ENCODE measurements around the gene CALN1.

CALN1 gene

DNA sequence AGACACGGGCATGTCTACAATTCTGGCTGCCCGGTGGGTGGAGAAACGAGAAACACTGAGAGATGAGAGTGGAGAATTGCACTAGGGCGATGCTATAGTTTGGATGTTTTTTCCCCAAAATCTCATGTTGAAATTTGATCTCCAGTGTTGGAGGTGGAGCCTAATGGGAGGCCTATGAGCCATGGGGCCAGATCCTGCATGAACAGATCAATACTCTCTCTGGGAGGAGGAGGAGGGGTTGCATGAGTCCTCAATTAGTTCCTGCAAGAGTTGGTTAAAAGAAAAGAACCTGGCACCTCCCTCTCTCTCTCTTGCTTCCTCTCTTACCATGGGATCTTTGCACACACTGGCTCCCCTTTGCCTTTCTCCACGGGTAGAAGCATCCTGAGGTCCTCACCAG, 299.1 kb downstream of the CALN1 start:
- no peak for TF ChIP-seq CTCF (IDR thresholded peaks at IDR 0.05; ENCODE audit: low read depth, low read length)
- DNase-seq (ENCODE audit: extremely low read depth, low read depth) = no peak

DNA sequence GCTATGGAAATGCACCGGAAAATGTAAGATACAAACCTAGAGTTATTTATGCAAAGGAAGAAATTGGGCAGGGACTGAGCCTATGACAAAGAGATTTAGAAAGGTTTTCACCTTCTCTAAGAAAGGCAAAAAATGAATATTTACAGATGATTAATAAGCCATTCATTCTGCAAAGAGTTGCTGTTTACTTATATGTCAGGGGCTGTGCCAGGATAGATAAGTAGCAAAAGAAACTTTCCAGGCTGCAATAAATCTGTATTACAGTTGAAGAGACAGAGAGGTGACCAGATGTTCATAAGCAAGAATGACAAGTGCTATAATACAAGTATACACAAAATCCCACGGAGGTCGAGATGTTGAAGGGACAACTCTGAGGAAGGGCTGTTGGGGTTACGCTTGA, 299.6 kb downstream of the CALN1 start:
- no peak for TF ChIP-seq CTCF (IDR thresholded peaks at IDR 0.05; ENCODE audit: low read depth, low read length)
- DNase-seq (ENCODE audit: extremely low read depth, low read depth) = no peak

DNA sequence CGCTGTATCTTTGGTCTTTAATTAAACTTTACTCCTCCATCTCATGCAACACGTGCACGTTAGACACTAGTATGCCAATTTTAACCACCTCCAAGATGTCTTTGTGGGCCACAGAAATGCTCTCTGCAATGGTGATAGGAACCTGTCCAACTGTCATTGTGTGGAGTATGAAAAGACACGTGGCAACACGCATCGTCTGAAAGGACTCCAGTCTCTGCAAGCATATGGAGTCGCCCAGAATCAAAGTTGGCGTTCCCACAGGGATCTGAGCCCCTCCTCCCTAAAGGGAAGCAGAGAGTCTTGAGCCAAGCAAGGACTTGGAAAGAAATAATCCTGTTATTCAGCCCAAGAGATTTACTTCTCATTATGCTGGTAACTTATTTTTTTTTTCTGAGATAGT, 301.1 kb downstream of the CALN1 start:
- TF ChIP-seq CTCF (IDR thresholded peaks at IDR 0.05; ENCODE audit: low read depth, low read length) = no peak
- no peak for DNase-seq (ENCODE audit: extremely low read depth, low read depth)

DNA sequence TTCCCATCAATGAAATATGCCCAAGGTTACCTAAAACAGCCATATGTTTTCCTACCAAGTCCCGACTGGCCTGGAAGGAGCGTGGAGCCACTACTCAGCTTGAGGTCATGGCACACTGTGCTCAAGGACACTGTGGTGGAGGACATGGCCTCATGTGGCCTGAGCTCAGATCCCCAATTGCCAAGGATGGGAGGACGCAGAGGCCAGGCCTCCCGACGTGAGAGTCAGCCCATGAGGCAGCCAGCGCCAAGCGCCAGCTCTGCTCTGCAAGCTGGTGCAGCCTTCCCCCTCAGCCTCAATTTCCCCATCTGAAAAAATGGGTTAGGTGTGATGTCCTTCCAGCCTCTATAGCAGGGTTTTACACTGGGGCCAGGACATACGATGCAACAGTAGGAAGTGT, 302.6 kb downstream of the CALN1 start:
- TF ChIP-seq CTCF (IDR thresholded peaks at IDR 0.05; ENCODE audit: low read depth, low read length) = no peak

DNA sequence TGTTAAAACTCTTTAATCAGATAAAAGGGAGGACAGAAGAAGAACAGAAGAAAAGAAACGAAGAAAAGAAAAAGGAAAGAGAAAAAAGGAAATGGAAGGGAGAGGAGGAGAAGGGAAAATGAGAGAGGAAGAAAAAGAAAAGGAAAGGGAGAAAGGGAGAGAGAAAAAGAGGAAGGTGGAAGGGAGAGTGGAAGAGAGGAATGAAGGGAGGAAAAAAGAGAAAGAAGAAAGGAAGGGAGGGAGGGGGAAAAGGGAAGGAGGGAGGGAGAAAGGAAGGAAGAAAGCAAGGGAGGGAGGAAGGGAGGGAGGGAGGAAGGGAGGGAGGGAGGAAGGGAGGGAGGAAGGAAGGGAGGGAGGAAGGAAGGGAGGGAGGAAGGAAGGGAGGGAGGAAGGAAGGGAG, 305.7 kb downstream of the CALN1 start:
- DNase-seq (ENCODE audit: extremely low read depth, low read depth) = no peak
- no peak for TF ChIP-seq CTCF (IDR thresholded peaks at IDR 0.05; ENCODE audit: low read depth, low read length)

More for the DNA sequence above, 302.6 kb downstream of the CALN1 start:
- DNase-seq (ENCODE audit: extremely low read depth, low read depth) = no peak

DNA sequence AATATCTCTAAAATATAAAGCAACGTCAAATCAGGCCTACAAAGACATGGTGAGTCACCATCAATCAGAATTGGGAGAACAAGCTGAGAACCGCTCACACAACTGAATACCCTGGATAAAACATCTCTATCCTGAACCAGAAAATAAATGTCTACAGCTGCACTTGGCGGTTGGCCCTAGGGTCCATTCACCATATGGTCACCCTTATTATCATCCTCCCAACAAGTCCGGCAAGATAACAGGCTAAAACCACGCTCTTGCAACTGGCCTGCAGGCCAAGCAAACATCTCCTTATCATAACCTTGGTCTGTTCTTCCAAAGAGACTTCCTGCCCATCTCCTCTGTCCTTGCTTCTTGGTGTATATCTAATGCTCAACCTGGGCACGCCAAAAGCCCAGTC, 310.7 kb downstream of the CALN1 start:
- TF ChIP-seq CTCF (IDR thresholded peaks at IDR 0.05; ENCODE audit: low read depth, low read length) = no peak
- no peak for DNase-seq (ENCODE audit: extremely low read depth, low read depth)

DNA sequence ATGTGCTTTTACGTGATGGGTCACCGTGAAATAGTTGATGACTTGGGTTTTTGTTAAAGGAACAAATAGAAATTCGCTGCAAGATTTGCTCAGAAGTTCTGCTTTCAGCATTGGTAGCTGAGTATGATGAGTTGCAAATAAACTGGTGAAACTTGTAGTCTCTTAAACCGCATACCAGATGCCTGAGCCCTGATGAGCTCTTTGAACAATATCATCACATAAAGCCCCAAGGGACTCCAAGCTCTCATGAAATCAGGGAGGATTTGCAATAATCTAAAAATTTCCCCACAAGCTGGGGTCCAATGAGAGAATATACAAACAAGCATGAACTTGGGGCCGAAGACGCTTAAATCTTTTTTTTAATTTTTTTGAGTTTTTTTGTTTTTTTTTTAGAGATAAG, 312.4 kb downstream of the CALN1 start:
- DNase-seq (ENCODE audit: extremely low read depth, low read depth) = no peak
- no peak for TF ChIP-seq CTCF (IDR thresholded peaks at IDR 0.05; ENCODE audit: low read depth, low read length)
